SJSA1 (cell line): ENCODE measurements around the gene CENPC. TPM values are rescaled to one million over a fixed set of nuclear protein-coding genes. Genes with fewer than 3 reads are reported as not detected.
"Not testable (repeated sequence)": the region's sequence is repeated elsewhere in the genome, so short reads cannot be mapped to it uniquely, and the experiment has no call there.

ENCODE experiments used
- DNase-seq, 2 experiments: peaks; one replicate each; pipeline ENCODE4 v3.0.0-alpha.2; 2015 to 2020; ENCODE audit warnings: low spot score in 2 of 2, low read depth in 1 of 2
- H3K27ac ChIP-seq: fragments of 250-450 bp; sonication (Bioruptor Pico); 2 replicates; pipeline ENCODE4 v1.5.1; 2020; ENCODE audit warnings: mild to moderate bottlenecking, moderate library complexity
- H3K27me3 ChIP-seq: fragments of 250-450 bp; sonication (Bioruptor Pico); replicated peaks from 2 replicates; pipeline ENCODE4 v1.5.1; 2020; ENCODE audit warnings: mild to moderate bottlenecking, moderate library complexity
- H3K36me3 ChIP-seq: fragments of 250-450 bp; sonication (Bioruptor Pico); 2 replicates; pipeline ENCODE4 v1.5.1; 2020; ENCODE audit warnings: mild to moderate bottlenecking
- H3K4me1 ChIP-seq: fragments of 250-450 bp; sonication (Bioruptor Pico); replicated peaks from 2 replicates; pipeline ENCODE4 v1.6.1; 2021; ENCODE audit warnings: mild to moderate bottlenecking
- H3K4me3 ChIP-seq: fragments of 250-450 bp; sonication (Bioruptor Pico); 2 replicates; pipeline ENCODE4 v1.5.1; 2020; ENCODE audit warnings: mild to moderate bottlenecking
- H3K9me3 ChIP-seq: fragments of 250-450 bp; sonication (Bioruptor Pico); replicated peaks from 2 replicates; pipeline ENCODE4 v1.5.1; 2020; ENCODE audit warnings: mild to moderate bottlenecking
- total RNA-seq: library from RNA; depleted of rRNA; stranded (reverse); fragments of >200 nt; shearing (Covaris generic); gene quantifications from 2 replicates; pipeline ENCODE4 v1.2.3, GENCODE V29; 2014; rRNA removed

The CENPC gene
- total RNA-seq, 1 experiment from 2014 or later: 22.7 TPM

- Histone ChIP-seq H3K36me3 (no peaks in the 10 kb centered on the region), H3K4me3 (no peak overlapping the region), H3K4me1 (no peaks in the 10 kb centered on the region), H3K27ac (no peak overlapping the region), H3K9me3 (no peaks in the 10 kb centered on the region), H3K27me3 (no peaks in the 10 kb centered on the region)
- no peak for DNase-seq
These were observed 97.4 kb downstream of the CENPC start for GRCh38 chr4:67447873-67448272.

DNA sequence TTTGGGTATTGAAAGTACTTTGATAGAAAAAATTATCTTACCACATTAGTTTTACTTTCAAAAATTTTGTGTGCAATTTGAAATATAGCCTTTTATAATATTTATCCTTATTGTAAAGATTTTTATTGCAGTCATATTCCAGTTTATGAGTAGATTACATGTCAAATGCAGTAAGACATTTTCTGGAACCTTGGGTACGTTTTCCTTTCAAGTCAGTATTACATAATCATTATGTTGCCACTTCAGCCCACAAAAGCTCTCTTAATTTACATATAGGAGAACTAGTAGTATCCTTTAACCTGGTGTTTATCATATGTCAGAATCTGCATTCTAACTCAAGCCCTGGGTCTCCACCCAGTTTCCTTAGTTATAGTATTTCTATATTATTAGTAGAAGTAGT is 98.5 kb downstream of the CENPC start:
- DNase-seq: no peak
- H3K36me3 ChIP-seq: no peaks in the 10 kb centered on the region
- no peaks in the 10 kb centered on the region for H3K4me1 ChIP-seq
- no peak overlapping the region for H3K4me3 ChIP-seq
- H3K27me3 ChIP-seq: no peaks in the 10 kb centered on the region
- no peak overlapping the region for H3K27ac ChIP-seq
- no peaks in the 10 kb centered on the region for H3K9me3 ChIP-seq

GRCh38 chr4:67445881-67446280 is 99.4 kb downstream of the CENPC start:
- H3K4me1 ChIP-seq, H3K27me3 ChIP-seq, H3K4me3 ChIP-seq, H3K27ac ChIP-seq, H3K36me3 ChIP-seq, DNase-seq, H3K9me3 ChIP-seq: not testable (repeated sequence)

DNA sequence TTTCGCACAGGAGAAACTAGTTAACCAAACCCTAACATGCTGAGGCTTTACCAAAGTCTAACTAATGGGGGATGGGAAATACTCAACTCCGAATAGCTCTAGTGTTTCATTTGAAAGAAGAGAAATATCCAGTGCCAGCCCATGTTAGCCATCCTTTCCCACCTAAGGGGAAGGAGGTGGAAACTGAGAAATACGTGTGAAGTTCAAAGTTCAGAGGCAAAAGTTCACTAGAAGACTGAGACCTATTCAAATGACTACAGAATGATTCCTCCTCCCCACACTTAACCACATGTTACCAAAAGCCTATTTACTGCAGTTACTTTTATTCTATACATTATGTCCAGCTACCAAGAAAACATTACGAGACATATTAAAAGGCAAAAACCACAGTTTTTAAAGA is 106.3 kb downstream of the CENPC start:
- Histone ChIP-seq H3K36me3 (no peaks in the 10 kb centered on the region), H3K4me3 (no peak overlapping the region)
- no peak for DNase-seq

DNA sequence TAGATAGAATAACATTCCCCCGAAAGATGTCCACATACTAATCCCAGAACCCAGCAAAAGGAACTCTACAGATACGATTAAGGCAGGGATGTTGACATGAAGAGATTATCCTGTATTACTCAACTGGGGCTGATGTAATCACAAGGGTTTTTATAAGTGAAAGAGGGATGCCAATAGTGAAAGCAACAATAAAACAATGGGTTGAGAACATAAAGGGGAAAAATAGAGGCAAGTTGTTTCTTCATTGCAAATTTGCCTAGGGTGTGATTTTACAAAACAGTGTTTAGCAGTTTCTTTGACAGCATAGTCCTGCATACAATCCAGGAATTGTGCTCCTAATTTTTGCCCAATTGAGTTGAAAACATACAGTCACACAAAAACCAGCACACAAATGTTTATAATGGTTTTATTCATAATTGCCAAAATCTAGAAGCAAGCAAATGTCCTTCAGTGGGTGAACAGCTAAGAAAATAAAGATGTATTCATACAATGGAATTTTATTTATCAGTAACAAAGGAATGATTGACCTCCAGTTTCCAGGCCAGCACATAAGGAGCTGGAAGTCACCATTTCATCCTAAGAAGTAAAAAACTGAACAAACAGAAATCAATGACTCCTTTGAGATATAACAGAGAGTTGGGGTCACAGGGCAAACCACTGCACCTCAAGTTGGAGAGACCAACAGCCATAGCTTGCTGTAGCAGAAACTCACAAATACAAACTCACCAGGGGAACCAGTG is 107.2 kb downstream of the CENPC start:
- H3K27me3 ChIP-seq: no peaks in the 10 kb centered on the region
- H3K4me1 ChIP-seq: no peaks in the 10 kb centered on the region
- H3K36me3 ChIP-seq: no peaks in the 10 kb centered on the region
- H3K4me3 ChIP-seq: no peak overlapping the region
- DNase-seq: no peak
- H3K9me3 ChIP-seq: no peaks in the 10 kb centered on the region
- no peak overlapping the region for H3K27ac ChIP-seq

More for the DNA sequence above, 106.3 kb downstream of the CENPC start:
- H3K4me1 ChIP-seq: no peaks in the 10 kb centered on the region
- H3K27me3 ChIP-seq: no peaks in the 10 kb centered on the region
- H3K9me3 ChIP-seq: no peaks in the 10 kb centered on the region
- no peak overlapping the region for H3K27ac ChIP-seq

DNA sequence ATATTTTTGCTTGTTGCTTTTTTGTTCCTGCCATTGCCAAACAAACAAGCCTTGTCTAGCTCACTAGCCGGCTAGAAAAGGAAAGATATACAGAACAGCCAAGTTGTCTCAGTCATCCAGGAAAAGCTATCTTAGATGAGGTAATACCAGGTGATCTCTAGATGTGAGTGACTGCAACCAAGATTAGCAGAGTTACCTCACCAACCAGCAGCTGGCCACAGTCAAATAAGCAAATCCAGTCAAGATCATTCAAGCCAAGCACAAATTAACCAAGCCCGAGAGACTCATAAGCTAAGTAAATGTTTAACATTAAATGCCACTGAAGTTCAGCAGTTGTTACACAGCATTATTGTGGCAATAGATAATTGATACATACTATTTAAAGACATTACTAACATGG is 108.6 kb downstream of the CENPC start:
- Histone ChIP-seq H3K9me3 (no peaks in the 10 kb centered on the region), H3K4me3 (no peak overlapping the region), H3K27ac (no peak overlapping the region), H3K36me3 (no peaks in the 10 kb centered on the region), H3K27me3 (no peaks in the 10 kb centered on the region), H3K4me1 (no peaks in the 10 kb centered on the region)
- no peak for DNase-seq

GRCh38 chr4:67430989-67431388 is 114.3 kb downstream of the CENPC start:
- H3K27me3 ChIP-seq: no peaks in the 10 kb centered on the region
- no peaks in the 10 kb centered on the region for H3K9me3 ChIP-seq
- no peaks in the 10 kb centered on the region for H3K4me1 ChIP-seq

DNA sequence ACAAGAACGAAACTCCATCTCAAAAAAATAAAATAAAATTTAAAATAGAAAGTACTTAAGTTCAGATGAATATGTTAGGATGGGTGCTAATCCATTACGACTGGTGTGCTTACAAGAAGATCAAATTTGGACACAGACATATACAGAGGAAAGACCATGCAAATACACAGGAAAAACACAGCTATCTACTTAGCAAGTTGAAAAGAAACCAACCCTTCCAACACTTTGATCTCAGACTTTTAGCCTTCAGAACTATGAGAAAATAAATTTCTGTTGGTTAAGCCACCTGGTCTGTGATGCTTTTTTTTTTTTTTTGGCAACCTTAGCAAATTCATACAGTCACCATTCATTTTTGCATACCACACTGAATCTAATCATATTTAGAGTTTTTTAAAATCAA is 116.5 kb downstream of the CENPC start:
- Histone ChIP-seq H3K4me1 (no peaks in the 10 kb centered on the region), H3K27ac (no peak overlapping the region), H3K27me3 (no peaks in the 10 kb centered on the region), H3K4me3 (no peak overlapping the region), H3K9me3 (no peaks in the 10 kb centered on the region), H3K36me3 (no peaks in the 10 kb centered on the region)
- no peak for DNase-seq

More at GRCh38 chr4:67430989-67431388, 114.3 kb downstream of the CENPC start:
- Histone ChIP-seq H3K4me3 (no peak overlapping the region), H3K36me3 (no peaks in the 10 kb centered on the region), H3K27ac (no peak overlapping the region)
- DNase-seq: no peak

Other genes with a start within 250 kb of the CENPC start
- not detected in 2 replicates for gene STAP1, start 13.2 kb upstream of the CENPC start, total RNA-seq
- 118 and 207 TPM in 2 replicates for gene UBA6, start 155.7 kb upstream of the CENPC start, total RNA-seq
- not detected in 2 replicates for gene GNRHR, start 208.9 kb upstream of the CENPC start, total RNA-seq